ENCODE measurements around the gene HOXC10. TPM values are rescaled to one million over a fixed set of nuclear protein-coding genes. Genes with fewer than 3 reads are reported as not detected.
A peak's percentile ranks its signal among the peaks of the same experiment; 100 is the strongest.

HOXC10 gene
- total RNA-seq = not detected

DNA sequence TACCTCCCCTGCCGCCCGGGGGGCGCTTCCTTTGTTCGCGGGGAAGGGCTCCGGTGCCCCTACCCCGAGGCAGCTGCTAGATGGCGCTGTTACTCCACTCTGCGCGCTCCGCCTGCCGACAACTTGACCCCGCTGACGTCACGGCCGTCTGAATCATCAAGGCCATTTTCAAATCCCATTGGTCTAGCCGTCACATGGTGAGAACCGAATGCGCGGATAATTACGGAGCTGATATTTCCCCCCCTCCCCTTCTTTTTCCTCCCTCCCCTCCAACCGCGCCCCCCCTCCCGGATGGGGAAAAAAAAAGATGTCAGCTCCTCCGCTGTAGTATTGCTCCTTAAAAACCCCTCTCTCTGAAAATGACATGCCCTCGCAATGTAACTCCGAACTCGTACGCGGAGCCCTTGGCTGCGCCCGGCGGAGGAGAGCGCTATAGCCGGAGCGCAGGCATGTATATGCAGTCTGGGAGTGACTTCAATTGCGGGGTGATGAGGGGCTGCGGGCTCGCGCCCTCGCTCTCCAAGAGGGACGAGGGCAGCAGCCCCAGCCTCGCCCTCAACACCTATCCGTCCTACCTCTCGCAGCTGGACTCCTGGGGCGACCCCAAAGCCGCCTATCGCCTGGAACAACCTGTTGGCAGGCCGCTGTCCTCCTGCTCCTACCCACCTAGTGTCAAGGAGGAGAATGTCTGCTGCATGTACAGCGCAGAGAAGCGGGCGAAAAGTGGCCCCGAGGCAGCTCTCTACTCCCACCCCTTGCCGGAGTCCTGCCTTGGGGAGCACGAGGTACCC lies at the start of gene HOXC10:
Gene HOXC10, plus strand, starts transcription at position 246 of the 791 bp plus-strand sequence. Its CDS starts 114 bp downstream, at position 360.
- H3K9me3 Mint-ChIP-seq = no peaks in the 10 kb centered on the region
- H3K4me3 Mint-ChIP-seq = peak within 1 kb of the TSS; percentile 38
- intact Hi-C loops (cut with micrococcal nuclease) = loop anchor here (5.0 kb wide), 1 partner anchor 42 kb away; the partner anchor contains the start of gene HOXC6
- peak; percentile 62 for TF ChIP-seq CTCF (IDR thresholded peaks at IDR 0.05)
- H3K36me3 Mint-ChIP-seq (ENCODE audit: low read depth) = no peaks in the 10 kb centered on the region
- peaks cover 27% of the 10 kb centered on the region for H3K4me1 Mint-ChIP-seq (ENCODE audit: low read depth)
- CTCF ChIA-PET = interaction anchor here (0.6 to 5.8 kb wide), 35 partner anchors 9 to 283 kb away, joined by 3 to 58 read pairs (median 4); partner anchors contain the start of genes HOXC12, HOXC13, HOXC5 and HOXC8
- POLR2A ChIA-PET = interaction anchor here (0.8 to 2.4 kb wide), 4 partner anchors 11 to 208 kb away, joined by 3 to 9 read pairs (median 4); partner anchors contain the start of genes HOXC12 and HOXC9
- H3K27ac Mint-ChIP-seq = no peak within 1 kb of the TSS
- H3K27me3 Mint-ChIP-seq = peaks cover 90% of the 10 kb centered on the region
- peak; percentile 97 for DNase-seq
- ATAC-seq = peak; percentile 83

- POLR2A ChIA-PET = no interaction called here
- Mint-ChIP-seq H3K27ac (no peak overlapping the region), H3K36me3 (ENCODE audit: low read depth) (no peaks in the 10 kb centered on the region), H3K4me3 (no peak overlapping the region), H3K4me1 (ENCODE audit: low read depth) (peaks cover 4% of the 10 kb centered on the region), H3K9me3 (no peaks in the 10 kb centered on the region), H3K27me3 (peaks cover 77% of the 10 kb centered on the region)
- no peak for TF ChIP-seq CTCF (IDR thresholded peaks at IDR 0.05)
- intact Hi-C loops (cut with micrococcal nuclease) = loop anchor here (5.0 kb wide), 1 partner anchor 37 kb away; the partner anchor contains the start of genes HOTAIR and HOXC11
- DNase-seq = no peak
- CTCF ChIA-PET = no interaction called here
- ATAC-seq = no peak
Observed at GRCh38 chr12:53935383-53936341, 49.3 kb upstream of the HOXC10 start.

- ChIA-PET POLR2A (interaction anchor here (1.5 kb wide), 1 partner anchor 9 kb away, joined by 3 read pairs; no protein-coding TSS in a partner anchor), CTCF (interaction anchor here (2.1 kb wide), 1 partner anchor 191 kb away, joined by 6 read pairs; no protein-coding TSS in a partner anchor)
- Mint-ChIP-seq H3K36me3 (ENCODE audit: low read depth) (no peaks in the 10 kb centered on the region), H3K4me3 (no peak overlapping the region), H3K27ac (no peak overlapping the region), H3K9me3 (no peaks in the 10 kb centered on the region), H3K27me3 (peaks cover 81% of the 10 kb centered on the region), H3K4me1 (ENCODE audit: low read depth) (peaks cover 4% of the 10 kb centered on the region)
- intact Hi-C loops (cut with micrococcal nuclease) = loop anchor here (5.0 kb wide), 1 partner anchor 35 kb away; the partner anchor contains the start of genes HOTAIR and HOXC11
- DNase-seq (no peak), ATAC-seq (no peak)
- no peak for TF ChIP-seq CTCF (IDR thresholded peaks at IDR 0.05)
Observed at GRCh38 chr12:53937099-53937498, 47.8 kb upstream of the HOXC10 start.

- no peak for ATAC-seq
- ChIA-PET POLR2A (interaction anchor here (1.5 kb wide), 1 partner anchor 8 kb away, joined by 3 read pairs; no protein-coding TSS in a partner anchor), CTCF (interaction anchor here (1.1 to 2.1 kb wide), 3 partner anchors 47 to 191 kb away, joined by 3 to 6 read pairs (median 4); partner anchors contain the start of gene HOXC10)
- no peak for DNase-seq
- H3K4me1 Mint-ChIP-seq (ENCODE audit: low read depth) = peaks cover 4% of the 10 kb centered on the region
- H3K36me3 Mint-ChIP-seq (ENCODE audit: low read depth) = no peaks in the 10 kb centered on the region
- intact Hi-C loops (cut with micrococcal nuclease) = loop anchor here (5.0 kb wide), 1 partner anchor 35 kb away; the partner anchor contains the start of genes HOTAIR and HOXC11
- H3K27ac Mint-ChIP-seq = no peak overlapping the region
- no peak overlapping the region for H3K4me3 Mint-ChIP-seq
- H3K27me3 Mint-ChIP-seq = peaks cover 79% of the 10 kb centered on the region
- TF ChIP-seq CTCF (IDR thresholded peaks at IDR 0.05) = no peak
- no peaks in the 10 kb centered on the region for H3K9me3 Mint-ChIP-seq
Observed at GRCh38 chr12:53937596-53938325, 47.2 kb upstream of the HOXC10 start.

Measured in activated CD8-positive, alpha-beta T cell treated with anti-CD3 and anti-CD28 coated beads for 36 hours (primary cell).